Fibroblast of pulmonary artery (primary cell): ENCODE data around the gene DPP6.
A peak's percentile ranks its signal among the peaks of the same experiment; 100 is the strongest.
"Not testable (repeated sequence)": the region's sequence is repeated elsewhere in the genome, so short reads cannot be mapped to it uniquely, and the experiment has no call there.

ENCODE experiments used
- DNase-seq: peaks from one replicate; pipeline ENCODE4 v3.0.0-alpha.2; 2010; ENCODE audit warnings: low read depth
- H3K4me3 ChIP-seq: replicated peaks from 2 replicates; pipeline ENCODE4 v1.5.1; 2011; ENCODE audit warnings: low read depth, mild to moderate bottlenecking, control low read depth, low read length, moderate library complexity

The DPP6 gene

DNA sequence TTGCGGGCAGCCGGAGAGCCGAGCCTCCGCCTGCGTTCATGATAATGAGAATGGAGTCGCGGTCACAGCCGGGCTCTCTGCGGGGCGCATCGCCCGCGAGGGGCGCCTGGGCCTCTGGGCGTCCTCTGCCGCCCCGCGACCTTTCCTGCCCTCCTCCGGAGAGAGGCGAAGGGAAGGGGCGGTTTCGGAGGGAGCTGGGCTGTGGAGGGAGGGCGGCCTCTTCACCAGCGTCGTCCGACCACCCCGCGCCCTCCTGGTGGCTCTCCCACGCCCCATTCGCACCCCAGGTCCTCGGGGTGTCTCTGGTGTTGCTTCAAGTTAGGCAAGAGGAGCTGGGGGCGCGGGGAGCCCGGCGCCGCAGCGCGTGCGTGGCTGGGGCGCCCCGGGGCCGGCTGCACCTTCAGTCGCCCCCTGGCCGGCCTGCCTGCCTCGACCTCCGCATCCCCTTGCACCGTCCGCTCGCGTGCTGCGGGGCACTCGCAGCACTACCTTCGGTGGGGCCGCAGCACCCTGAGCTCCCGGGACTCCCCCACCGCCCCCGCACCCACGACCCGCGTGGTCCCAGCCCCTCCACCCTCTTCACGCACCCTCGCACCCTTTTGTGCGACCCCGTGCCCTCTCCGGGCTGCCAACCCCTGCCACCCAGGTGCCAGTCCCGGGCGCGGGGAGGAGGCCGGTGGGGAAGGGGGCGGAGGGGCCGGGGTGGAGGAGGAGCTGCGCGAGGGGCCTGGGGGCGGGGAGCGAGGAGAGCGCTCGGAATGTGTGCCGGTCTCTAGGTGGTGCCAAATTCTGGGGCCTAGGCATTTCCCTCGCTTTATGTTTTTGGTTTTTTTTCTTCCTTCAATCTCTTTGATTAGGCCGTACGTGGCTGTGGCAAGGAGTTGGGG lies at the start of gene DPP6:
Gene DPP6 (plus strand): TSS at position 756 of the 887 bp plus-strand sequence.
- not testable (repeated sequence) for DNase-seq, H3K4me3 ChIP-seq

- H3K4me3 ChIP-seq, DNase-seq: not testable (repeated sequence)
Observed at GRCh38 chr7:154009423-154009911, 42.7 kb upstream of the DPP6 start.

GRCh38 chr7:154010726-154011568 lies 41.3 kb upstream of the DPP6 start:
- H3K4me3 ChIP-seq, DNase-seq: not testable (repeated sequence)

DNA sequence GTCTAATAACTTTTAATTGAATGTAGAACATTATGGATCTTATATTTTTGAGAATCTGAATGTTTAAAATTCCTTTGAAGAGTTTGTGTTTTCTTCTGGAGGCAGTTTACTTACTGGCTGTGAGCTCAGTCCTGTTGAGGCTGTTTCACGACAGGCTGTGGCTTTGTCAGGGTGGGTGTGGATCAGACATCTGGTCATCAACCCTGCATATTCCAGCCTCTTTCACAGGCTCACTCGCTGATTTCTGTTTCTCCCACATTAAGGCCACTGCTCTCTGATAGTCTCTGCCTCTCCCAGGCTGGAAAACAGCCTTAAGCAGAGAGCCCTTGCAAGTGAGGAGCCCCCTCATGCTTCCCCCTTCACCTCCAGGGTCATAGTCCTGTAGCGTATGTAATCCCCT lies 39.4 kb upstream of the DPP6 start:
- not testable (repeated sequence) for DNase-seq, H3K4me3 ChIP-seq

DNA sequence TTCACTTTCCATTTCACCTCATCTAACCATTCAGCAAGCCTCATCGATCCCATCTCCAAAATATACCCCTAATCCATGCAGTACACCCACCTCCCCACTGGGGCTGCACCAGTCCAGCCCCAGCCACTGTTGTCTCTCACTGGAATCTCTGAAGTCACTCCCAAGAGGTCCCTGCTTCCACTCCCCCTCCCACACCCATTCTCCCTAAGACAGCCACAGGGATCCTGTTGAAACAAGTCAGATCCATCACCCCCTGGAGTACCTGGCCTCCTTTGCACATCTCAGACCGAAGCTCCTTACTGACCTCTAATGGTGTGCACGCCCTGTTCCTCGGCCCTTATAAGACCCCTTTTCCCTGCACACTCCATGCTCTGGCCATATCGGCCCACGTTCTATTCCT lies 36.6 kb upstream of the DPP6 start:
- H3K4me3 ChIP-seq, DNase-seq: not testable (repeated sequence)

DNA sequence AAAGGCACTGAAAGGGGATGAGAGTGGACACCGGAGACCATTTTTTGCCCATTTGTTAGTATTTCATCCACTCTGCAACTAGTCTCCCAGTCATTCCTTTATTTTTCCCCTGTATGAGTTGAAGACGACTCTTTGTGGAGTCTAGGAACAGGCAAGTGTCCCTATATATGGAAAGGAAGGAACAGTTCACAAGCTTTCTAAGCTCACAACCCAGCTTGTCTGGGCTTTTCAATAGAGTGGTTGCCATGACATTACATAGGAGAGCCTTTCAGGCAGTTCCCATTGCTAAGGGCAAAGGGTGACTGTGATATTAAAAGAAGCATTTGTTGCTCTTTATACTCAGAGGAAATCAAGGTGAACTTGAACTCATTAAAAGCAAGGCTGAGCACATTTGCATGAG lies 33.8 kb upstream of the DPP6 start:
- DNase-seq, H3K4me3 ChIP-seq: not testable (repeated sequence)

GRCh38 chr7:154027805-154028204 lies 24.4 kb upstream of the DPP6 start:
- not testable (repeated sequence) for H3K4me3 ChIP-seq, DNase-seq

- not testable (repeated sequence) for H3K4me3 ChIP-seq
Observed at GRCh38 chr7:154030476-154031080, 21.6 kb upstream of the DPP6 start.

DNA sequence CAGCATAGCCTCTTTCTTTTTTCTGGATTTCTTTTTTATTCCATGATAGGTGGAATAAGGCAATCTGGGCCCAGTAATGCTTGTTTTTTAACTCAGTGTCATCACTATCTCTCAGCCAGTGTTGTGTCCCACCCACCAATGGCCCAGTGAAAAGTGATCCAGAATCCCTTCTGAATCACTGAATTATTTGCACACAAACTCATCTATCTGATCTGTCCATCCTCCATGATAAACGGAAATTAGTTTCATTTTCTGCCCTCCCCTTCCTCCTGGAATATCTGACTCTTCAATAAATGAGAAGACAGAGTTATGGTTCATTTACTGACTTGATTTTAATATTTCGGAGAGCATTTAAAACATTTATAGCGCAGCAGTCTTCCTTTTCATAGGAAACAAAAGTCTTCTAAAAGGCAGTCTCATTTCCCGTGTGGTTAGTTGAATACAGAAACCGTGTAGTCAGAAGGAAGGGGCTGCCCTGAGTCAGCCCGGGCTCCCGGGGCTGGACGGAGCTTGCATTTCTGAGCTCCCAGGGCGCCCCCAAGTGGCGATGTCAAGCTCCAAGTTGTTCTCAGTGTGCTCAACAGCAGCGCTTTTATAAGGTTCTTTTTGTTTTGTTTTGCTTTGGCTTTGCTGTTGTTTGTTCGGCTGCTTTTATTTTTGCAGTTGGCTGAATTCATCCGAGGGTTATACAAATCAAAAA lies 12.6 kb upstream of the DPP6 start:
- not testable (repeated sequence) for H3K4me3 ChIP-seq, DNase-seq

More at GRCh38 chr7:154030476-154031080, 21.6 kb upstream of the DPP6 start:
- DNase-seq, result not testable (repeated sequence)

GRCh38 chr7:154050394-154050793 lies 1.8 kb upstream of the DPP6 start:
- not testable (repeated sequence) for H3K4me3 ChIP-seq, DNase-seq

DNA sequence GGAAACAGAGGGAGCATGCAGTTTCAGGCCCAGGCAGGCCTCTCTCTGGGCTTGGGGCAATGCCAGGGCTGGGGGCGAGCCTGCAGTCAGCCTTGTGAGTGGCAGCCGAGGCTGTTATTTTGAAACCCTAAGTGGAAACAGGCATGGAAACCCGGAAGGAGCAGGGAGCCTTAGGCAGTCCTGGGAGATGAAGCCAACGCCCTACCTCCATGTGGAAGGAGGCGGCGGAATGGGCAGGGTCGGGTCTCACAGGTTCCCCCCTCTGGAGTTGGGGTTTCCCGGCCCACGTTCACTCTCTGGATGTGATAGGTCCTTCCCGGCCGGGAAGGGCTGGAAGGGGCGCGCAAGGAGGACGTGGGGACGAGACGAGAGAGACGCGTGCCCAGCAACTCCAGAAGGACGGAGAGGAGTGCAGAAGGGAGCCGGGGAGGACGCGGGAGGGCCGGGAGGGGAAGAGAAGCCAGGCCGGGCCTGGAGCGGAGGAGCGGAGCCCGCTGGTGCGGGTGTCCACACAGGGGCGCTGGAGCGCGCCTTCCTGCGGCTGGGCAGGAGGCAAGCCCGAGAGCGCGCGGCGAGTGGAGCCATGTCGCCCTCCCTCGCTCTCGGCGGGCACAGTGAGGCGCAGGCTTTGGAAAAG lies 1.1 kb upstream of the DPP6 start:
- H3K4me3 ChIP-seq, DNase-seq: not testable (repeated sequence)

- not testable (repeated sequence) for H3K4me3 ChIP-seq, DNase-seq
Observed at GRCh38 chr7:154052530-154053252, 493 bp downstream of the DPP6 start.

GRCh38 chr7:154053466-154054312 lies 1.5 kb downstream of the DPP6 start:
- DNase-seq, H3K4me3 ChIP-seq: not testable (repeated sequence)

- not testable (repeated sequence) for DNase-seq, H3K4me3 ChIP-seq
Observed at GRCh38 chr7:154054664-154055063, 2.5 kb downstream of the DPP6 start.

DNA sequence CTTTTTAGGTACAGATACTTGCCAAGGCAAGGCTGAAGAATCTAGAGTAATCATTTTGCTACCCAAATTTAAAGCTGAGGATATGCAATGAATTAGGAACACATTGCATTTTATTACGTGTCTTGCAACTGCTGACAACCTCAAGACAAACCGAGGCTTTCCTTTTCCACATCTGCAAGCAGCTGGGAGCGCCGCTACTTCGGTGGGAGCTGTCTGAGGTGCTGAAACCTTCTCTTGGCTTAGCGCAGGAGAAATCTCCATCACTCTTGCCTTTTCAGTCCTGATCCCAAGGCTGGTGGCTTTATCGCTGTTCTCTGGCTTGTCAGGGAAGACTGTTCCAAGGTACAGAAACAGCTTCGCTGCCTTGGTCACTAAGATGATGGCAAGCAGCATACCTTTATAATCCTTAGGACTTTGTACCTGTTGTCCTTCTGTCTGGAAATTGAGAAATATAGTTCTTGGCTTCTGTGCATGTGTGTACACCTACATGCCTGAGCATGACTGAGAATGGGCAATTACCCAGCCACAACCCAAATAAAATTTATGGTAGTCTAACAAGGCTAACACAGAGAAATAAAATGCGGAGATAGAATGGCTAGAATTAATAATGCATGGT lies 3.4 kb downstream of the DPP6 start:
- DNase-seq, result peak; percentile 56
- H3K4me3 ChIP-seq, result not testable (repeated sequence)

DNA sequence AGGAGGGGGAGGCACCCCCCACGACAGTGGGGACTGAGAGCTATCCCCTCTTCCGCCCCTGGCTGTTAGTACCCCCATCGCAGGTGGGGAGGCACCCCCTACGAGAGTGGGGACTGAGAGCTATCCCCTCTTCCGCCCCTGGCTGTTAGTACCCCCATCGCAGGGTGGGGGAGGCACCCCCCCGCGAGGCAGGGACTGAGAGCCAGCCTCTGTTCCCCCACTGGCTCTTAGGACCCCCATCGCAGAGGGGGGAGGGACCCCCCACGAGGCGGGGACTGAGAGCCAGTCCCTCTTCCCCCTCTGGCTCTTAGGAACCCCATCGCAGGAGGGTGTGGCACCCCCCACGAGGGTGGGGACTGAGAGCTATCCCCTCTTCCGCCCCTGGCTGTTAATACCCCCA lies 6.6 kb downstream of the DPP6 start:
- DNase-seq, H3K4me3 ChIP-seq: not testable (repeated sequence)
